Activated CD4-positive, alpha-beta T cell treated with anti-CD3 and anti-CD28 coated beads, Interleukin-2, Interleukin-6, amounts not matched to agents 100 ng/mL and 50 ng/mL, durations not matched to agents 16 hours and 8 hours (primary cell): ENCODE results near the gene ANKRD36C.
A peak's percentile ranks its signal among the peaks of the same experiment; 100 is the strongest.
"Not testable (repeated sequence)": the region's sequence is repeated elsewhere in the genome, so short reads cannot be mapped to it uniquely, and the experiment has no call there.

Experiments used
- DNase-seq: peaks from one replicate; pipeline ENCODE4 v3.0.0-alpha.2; 2020

ANKRD36C gene

GRCh38 chr2:96006248-96006647, 14.6 kb upstream of the ANKRD36C start:
- not testable (repeated sequence) for DNase-seq

- peak; percentile 69 for DNase-seq
Measured at GRCh38 chr2:95992520-95993272, 1.1 kb upstream of the ANKRD36C start.

GRCh38 chr2:95992102-95992501, 478 bp upstream of the ANKRD36C start:
- peak; percentile 42 for DNase-seq

DNA sequence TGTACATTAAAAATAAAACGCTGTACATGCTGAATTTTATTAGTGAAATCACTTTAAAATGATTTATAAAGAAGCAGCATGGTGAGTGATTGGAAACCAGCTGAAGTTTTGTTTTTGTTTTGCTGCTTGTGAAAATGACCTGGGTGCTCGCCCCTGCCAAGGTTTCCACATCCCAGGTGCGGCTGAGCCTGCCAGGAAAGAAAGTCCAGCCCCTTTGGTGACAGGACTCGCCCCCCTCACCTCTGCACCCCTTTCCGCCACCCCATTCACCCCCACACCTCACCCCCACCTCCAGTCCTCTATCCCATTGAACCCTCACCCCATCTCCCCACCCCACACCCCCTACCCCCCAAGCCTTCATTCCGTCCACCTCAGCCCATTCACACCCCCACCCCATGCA, 740 bp downstream of the ANKRD36C start:
- not testable (repeated sequence) for DNase-seq

DNA sequence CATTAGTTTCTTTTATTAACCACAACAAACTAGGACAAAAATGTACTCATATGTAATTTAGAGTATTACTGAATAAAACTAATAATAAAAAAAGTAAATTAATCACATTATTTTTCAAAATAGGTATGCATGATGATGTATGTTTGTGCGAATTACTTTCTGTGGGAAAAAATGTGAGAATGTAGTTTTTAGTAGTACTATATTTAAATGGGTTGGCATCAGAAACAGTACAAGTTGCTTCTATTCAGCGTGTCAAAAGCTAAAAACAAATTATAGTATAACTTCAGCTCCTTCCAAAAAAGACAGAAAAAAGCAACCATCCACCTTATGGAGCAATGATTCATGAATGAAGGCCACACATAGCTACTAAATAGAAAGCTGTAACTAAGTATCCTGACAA, 40.0 kb downstream of the ANKRD36C start:
- not testable (repeated sequence) for DNase-seq

- DNase-seq = not testable (repeated sequence)
Measured at GRCh38 chr2:95948039-95948438, 43.6 kb downstream of the ANKRD36C start.

- DNase-seq = not testable (repeated sequence)
Measured at GRCh38 chr2:95939947-95940346, 51.7 kb downstream of the ANKRD36C start.

DNA sequence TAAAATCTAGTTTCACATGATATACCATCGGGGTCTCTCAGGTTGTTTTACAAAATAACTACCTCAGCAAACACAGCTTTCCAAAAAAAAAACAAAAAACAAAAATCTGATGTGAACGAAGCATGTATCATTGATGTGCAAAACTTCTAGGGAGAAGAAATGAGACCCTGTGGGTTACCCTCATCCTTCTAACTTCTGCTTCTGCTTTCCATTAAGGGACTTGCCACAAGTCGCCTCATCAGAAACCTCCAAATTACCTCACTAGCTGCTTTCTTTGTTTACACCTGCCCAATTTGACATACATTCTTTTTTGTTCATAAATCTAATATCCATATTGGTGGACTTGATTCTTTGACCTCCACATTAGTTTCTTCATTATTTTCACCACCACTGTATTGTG, 60.9 kb downstream of the ANKRD36C start:
- not testable (repeated sequence) for DNase-seq

DNA sequence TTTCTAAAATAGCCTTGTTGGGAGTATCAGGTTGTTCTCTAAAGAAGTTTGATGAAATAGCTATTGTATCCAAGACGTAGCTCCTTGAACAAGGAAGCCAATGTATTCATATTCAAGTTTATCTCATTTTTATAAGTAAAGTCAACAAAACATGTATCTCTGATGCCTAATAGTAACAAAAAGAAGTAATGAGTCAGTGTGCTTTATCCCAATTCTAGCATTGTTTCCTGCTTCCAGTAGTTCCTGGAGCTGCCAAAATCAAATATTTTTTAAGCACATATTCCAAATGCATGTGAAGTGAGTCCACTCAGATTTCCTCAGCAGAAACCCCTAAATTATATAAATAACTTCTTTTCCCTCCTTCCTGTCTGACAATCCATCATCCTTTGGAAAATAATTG, 74.6 kb downstream of the ANKRD36C start:
- not testable (repeated sequence) for DNase-seq

- not testable (repeated sequence) for DNase-seq
Measured at GRCh38 chr2:95915131-95915530, 76.5 kb downstream of the ANKRD36C start.

DNA sequence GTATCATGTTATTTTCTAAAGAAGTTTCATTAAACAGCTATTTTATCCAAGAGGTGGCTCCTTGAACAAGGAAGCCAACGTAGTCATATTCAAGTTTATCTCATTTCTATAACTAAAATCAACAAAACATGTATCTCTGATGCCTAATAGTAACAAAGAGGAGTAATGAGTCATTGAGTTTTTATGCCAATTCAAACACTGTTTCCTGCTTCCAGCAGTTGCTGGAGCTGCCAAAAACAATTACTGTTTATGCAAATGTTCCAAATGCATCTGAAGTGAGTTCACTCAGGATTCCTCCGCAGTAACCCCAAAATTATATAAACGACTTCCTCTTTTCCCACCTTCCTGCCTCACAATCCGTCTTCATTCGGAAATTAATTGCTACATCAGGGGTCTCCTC, 80.2 kb downstream of the ANKRD36C start:
- not testable (repeated sequence) for DNase-seq

- not testable (repeated sequence) for DNase-seq
Measured at GRCh38 chr2:95894443-95894842, 97.2 kb downstream of the ANKRD36C start.

DNA sequence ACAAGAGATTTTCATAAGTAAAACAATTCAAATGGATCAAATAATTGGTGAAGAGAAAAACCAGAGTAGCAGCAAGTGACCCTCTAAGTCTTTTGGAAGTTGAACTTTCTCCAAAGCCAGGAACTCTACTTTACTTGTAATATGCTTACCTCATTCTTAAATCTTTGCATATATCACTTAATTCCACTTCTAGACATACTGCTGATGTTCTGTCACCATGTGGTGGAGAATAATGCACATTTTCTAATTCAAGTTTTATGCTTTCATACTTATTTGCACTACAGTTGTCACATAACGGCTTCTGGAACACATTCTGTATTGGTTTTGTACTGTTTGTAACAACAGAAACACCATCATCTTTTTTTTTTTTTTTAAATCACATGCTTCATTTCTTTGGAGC, 123.7 kb downstream of the ANKRD36C start:
- DNase-seq = not testable (repeated sequence)

DNA sequence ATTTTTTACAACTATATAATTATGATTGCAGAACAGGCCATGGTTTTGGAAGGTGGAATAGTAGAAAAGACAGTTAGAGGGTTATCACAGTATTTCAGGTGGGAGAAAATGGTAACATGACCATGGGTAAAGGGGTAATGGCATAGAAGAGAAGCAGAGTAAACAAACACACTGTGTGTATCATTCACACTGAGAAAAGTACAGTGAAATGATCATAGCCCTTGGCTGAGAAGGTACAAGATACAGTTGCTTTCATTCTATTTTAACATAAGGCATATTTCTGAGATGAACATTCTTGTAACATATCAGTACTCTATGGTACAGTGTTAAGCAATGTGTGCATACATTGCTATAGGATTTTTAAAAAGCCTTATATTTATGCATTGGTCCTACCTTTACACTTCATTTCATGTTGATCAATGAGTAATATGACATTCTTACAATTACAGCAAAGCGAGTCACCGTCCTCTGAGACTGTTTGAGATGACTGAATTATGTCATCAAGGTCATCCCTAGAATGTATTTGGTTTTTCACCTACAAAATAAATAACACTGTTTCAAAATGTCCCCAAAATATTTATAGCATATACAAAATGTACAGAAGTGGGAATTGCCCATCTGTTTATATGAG, 124.5 kb downstream of the ANKRD36C start:
- DNase-seq = not testable (repeated sequence)

DNA sequence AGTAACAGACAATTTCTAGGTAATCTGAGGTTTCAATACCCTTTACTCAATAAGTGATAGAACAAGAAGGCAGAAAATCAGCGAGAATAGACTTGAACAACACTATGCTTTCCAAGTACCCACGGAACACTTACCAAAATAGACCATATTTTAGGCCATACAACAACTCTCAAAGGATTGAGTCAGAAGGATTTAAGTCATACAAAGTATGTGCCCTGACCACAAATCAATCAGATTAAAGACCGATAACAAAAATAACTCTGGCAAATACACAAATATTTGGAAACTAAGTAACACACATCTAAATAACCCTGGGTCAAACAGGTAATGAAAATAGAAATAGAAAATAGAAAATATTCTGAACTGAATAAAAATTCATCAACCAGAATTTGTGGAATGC, 129.5 kb downstream of the ANKRD36C start:
- not testable (repeated sequence) for DNase-seq

- DNase-seq = no peak
Measured at GRCh38 chr2:95836151-95836550, 155.5 kb downstream of the ANKRD36C start.

DNA sequence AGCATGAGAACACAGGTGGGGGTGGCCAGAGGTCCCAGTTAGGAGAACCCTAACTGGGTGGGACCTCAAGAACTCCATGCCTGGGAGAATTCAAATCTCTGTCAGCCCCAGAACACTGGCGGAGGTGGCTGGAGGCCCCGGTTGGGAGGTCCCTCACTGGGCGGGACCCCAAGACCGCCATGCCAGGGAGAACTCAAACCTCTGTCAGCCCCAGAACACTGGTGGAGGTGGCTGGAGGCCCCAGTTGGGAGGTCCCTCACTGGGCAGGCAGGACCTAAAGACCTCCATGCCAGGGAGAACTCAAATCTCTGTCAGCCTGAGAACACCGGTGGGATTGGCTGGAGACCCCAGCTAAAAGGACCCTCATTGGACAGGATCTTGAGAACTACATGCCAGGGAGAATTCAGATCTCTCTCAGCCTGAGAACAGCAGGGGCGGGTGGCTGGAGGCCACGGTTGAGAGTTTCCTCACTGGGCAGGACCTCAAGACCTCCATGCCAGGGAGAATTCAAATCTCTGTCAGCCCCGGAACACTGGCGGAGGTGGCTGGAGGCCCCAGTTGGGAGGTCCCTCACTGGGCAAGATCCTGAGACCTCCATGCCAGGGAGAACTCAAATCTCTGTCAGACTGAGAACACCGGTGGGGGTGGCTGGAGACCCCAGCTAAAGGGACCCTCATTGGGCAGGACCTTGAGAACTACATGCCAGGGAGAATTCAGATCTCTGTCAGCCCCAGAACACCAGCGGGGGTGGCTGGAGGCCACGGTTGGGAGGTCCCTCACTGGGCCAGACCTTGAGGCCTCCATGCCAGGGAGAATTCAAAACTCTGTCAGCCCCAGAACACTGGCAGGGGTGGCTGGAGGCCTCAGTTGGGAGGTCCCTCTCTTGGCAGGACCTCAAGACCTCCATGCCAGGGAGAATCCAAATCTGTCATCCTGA, 157.3 kb downstream of the ANKRD36C start:
- DNase-seq = not testable (repeated sequence)

DNA sequence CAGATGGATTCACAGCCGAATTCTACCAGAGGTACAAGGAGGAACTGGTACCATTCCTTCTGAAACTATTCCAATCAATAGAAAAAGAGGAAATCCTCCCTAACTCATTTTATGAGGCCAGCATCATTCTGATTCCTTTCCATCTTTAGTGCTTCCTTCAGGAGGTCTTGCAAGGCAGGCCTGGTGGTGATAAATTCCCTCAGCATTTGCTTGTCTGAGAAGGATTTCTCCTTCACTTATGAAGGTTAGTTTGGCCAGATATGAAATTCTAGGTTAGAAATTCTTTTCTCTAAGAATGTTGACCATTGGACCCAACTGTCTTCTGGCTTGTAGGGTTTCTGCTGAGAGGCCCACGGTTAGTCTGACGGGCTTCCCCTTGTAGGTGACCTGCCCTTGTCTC, 167.4 kb downstream of the ANKRD36C start:
- not testable (repeated sequence) for DNase-seq

GRCh38 chr2:95817521-95817920, 174.1 kb downstream of the ANKRD36C start:
- DNase-seq = not testable (repeated sequence)

DNA sequence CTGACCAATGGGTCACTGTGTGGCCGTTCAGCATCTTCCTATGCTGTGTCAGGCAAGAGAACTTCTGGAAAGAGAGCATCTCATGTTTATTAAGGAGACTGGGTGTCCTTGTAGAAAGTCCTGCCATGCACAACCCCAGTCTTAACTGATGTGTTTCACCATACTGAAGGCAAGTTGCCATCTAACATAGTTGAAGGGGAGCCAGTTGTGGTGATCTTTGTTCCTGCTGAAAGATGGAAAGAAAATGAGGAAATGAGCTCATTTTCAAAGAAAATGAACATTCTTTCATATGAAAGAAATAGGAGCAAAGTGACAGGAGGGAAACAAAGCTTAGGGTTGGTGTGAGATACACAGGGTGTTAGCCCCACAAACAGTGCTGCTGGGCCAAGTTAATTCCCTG, 178.3 kb downstream of the ANKRD36C start:
- not testable (repeated sequence) for DNase-seq

- no peak for DNase-seq
Measured at GRCh38 chr2:95799892-95800291, 191.7 kb downstream of the ANKRD36C start.

DNA sequence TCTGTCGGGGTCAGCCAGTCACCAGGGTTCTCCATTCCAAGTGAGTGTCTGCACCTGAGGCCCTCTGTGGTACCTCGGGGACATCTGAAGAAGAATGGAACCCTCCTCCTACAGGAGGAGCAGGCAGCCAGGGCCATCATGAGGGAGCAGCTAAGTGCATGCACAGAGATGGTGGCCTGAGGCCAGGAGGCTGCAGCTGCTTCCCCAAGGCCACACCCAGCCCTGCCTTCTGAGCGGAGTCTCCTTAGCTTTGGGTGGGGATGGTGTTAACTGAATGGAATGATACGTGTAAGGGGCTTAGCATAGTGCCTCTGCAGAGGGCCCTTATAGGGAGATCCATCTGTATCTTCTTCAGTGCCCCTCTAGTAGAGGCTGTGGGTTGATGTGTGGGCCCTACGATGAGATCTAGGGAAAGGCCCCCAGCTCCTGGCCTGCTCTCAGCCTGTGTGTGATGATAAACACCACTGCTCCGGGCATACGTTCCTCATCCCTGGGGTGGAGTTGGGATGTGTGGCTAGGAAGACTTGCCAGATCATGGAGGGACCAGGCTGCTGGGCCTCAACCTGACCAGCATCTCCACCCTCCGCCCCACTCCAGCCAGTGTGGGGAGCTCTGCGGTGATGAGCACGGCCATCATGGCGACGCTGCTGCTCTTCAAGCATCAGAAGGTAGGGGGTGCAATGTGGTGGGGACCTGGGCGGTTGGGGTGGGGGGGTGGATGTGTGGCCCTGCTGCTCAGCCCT, 192.3 kb downstream of the ANKRD36C start:
- not testable (repeated sequence) for DNase-seq
